ENCODE data around the gene SCIMP. TPM values are rescaled to one million over a fixed set of nuclear protein-coding genes. Genes with fewer than 3 reads are reported as not detected.

SCIMP gene
- total and polyA plus RNA-seq, 9 of the 15 experiments (the other 6 are each of a cell fraction or from before 2014, with no cell fraction given): 0.01 to 0.11 (median 0.04) TPM; not detected in 6

GRCh38 chr17:5191541-5192417, 42.9 kb downstream of the SCIMP start, which contains the start of gene ZNF594 (continued):
- TF ChIP-seq, protein P1, sequence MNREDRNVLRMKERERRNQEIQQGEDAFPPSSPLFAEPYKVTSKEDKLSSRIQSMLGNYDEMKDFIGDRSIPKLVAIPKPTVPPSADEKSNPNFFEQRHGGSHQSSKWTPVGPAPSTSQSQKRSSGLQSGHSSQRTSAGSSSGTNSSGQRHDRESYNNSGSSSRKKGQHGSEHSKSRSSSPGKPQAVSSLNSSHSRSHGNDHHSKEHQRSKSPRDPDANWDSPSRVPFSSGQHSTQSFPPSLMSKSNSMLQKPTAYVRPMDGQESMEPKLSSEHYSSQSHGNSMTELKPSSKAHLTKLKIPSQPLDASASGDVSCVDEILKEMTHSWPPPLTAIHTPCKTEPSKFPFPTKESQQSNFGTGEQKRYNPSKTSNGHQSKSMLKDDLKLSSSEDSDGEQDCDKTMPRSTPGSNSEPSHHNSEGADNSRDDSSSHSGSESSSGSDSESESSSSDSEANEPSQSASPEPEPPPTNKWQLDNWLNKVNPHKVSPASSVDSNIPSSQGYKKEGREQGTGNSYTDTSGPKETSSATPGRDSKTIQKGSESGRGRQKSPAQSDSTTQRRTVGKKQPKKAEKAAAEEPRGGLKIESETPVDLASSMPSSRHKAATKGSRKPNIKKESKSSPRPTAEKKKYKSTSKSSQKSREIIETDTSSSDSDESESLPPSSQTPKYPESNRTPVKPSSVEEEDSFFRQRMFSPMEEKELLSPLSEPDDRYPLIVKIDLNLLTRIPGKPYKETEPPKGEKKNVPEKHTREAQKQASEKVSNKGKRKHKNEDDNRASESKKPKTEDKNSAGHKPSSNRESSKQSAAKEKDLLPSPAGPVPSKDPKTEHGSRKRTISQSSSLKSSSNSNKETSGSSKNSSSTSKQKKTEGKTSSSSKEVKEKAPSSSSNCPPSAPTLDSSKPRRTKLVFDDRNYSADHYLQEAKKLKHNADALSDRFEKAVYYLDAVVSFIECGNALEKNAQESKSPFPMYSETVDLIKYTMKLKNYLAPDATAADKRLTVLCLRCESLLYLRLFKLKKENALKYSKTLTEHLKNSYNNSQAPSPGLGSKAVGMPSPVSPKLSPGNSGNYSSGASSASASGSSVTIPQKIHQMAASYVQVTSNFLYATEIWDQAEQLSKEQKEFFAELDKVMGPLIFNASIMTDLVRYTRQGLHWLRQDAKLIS (CRISPR knock-in tag; IDR thresholded peaks at IDR 0.05): no peak
- TF ChIP-seq POLR2A (conservative IDR thresholded peaks at IDR 0.05): peak; percentile 86
- TF ChIP-seq REST (IDR thresholded peaks at IDR 0.05; ENCODE audit: borderline replicate concordance): no peak; the same call in 1 of the 2 replicates
- TF ChIP-seq REST (CRISPR knock-in tag; IDR thresholded peaks at IDR 0.05; ENCODE audit: low read depth): no peak
- TF ChIP-seq ELF1 (tag; IDR thresholded peaks at IDR 0.05): peak; percentile 80
- peak; percentile 50 for TF ChIP-seq HNRNPLL (IDR thresholded peaks at IDR 0.05; ENCODE audit: low read depth, low read length, poor library complexity, severe bottlenecking)
- TF ChIP-seq SOX6 (IDR thresholded peaks at IDR 0.05): peak; percentile 52; the same call in 1 of the 2 replicates
- no peak for TF ChIP-seq NR2C2 (CRISPR knock-in tag; IDR thresholded peaks at IDR 0.05)
- peak; percentile 83 for TF ChIP-seq NR2C2 (tag; IDR thresholded peaks at IDR 0.05)
- TF ChIP-seq ZNF224 (CRISPR knock-in tag; IDR thresholded peaks at IDR 0.05): no peak
- TF ChIP-seq ZZZ3 (IDR thresholded peaks at IDR 0.05): no peak
- TF ChIP-seq CBX5 (IDR thresholded peaks at IDR 0.05; ENCODE audit: borderline replicate concordance, low read depth): no peak
- TF ChIP-seq ZFX (CRISPR knock-in tag; IDR thresholded peaks at IDR 0.05): peak; percentile 93
- no peak for TF ChIP-seq SREBF1 (IDR thresholded peaks at IDR 0.05; ENCODE audit: borderline replicate concordance, low read depth, low read length)
